Endothelial cell of umbilical vein (primary cell): Measurements from ENCODE around the gene SEPTIN5. TPM values are rescaled to one million over a fixed set of nuclear protein-coding genes. Genes with fewer than 3 reads are reported as not detected.

ENCODE experiments used
- BruUV-seq: library from RNA; stranded (reverse); fragments of 400-500 nt; replicated peaks from 2 replicates; lab custom pipeline; 2021; lab: Mats Ljungman, UMichigan
- CTCF ChIA-PET: fragments of 300-600, 350-600 bp; sonication (Branson Sonifier 250); formaldehyde crosslinking; loops from one replicate; lab custom pipeline; 2021; ENCODE audit warnings: antibody characterized with exemption, inconsistent platforms; lab: Charles Lee
- POLR2A ChIA-PET: fragments of 300-600, 350-600 bp; sonication (Branson Sonifier 250); formaldehyde crosslinking; loops from one replicate; lab custom pipeline; 2021; ENCODE audit warnings: antibody characterized with exemption, inconsistent platforms; lab: Charles Lee
- DNase-seq: peaks from one replicate; pipeline ENCODE4 v3.0.0-alpha.2; 2011; ENCODE audit warnings: low read depth, low spot score
- FAIRE-seq: peaks from 2 replicates; lab custom pipeline; 2011; peaks lifted over from hg19 to GRCh38; lab: Jason Lieb, UNC
- H2AFZ ChIP-seq: 2 replicates; pipeline ENCODE4 v1.6.0; 2012; ENCODE audit warnings: low read depth, low read length, control low read depth, inconsistent platforms
- H3K27ac ChIP-seq: 2 replicates; pipeline ENCODE4 v1.5.1; 2011; ENCODE audit warnings: low read depth, mild to moderate bottlenecking, control low read depth, low read length, moderate library complexity; ENCODE audit not compliant: insufficient read depth
- H3K27me3 ChIP-seq, 2 experiments: 2 replicates each; pipeline versions ENCODE4 v1.6.0 to v1.6.1; 2011; ENCODE audit warnings: low read length in 2 of 2, mixed read lengths in 1 of 2; ENCODE audit not compliant: control insufficient read depth in 2 of 2, insufficient read depth in 2 of 2
- H3K36me3 ChIP-seq, 2 experiments: 2 replicates in 1 of 2; 3 replicates in 1 of 2; pipeline ENCODE4 v1.5.1; 2011; ENCODE audit warnings: low read length in 2 of 2, mild to moderate bottlenecking in 1 of 2, moderate library complexity in 1 of 2; ENCODE audit not compliant: control insufficient read depth in 2 of 2, insufficient read depth in 2 of 2; ENCODE audit errors: extremely low read depth in 1 of 2
- H3K4me1 ChIP-seq: 3 replicates; pipeline ENCODE4 v1.5.1; 2011; ENCODE audit warnings: mild to moderate bottlenecking, low read length; ENCODE audit not compliant: control insufficient read depth, insufficient read depth; ENCODE audit errors: extremely low read depth
- H3K4me2 ChIP-seq: 2 replicates; pipeline ENCODE4 v1.6.1; 2011; ENCODE audit warnings: low read length, control low read depth, mixed read lengths; ENCODE audit not compliant: insufficient read depth
- H3K4me3 ChIP-seq, 3 experiments: fragments of 200-600 bp in 1 of 3; sonication (generic), shearing (Covaris generic) in 1 of 3; replicated peaks in 1 of 3; 2 replicates each; pipeline ENCODE4 v1.5.1; 2011 to 2016; ENCODE audit warnings: control low read depth in 3 of 3, low read length in 3 of 3, mild to moderate bottlenecking in 2 of 3, inconsistent platforms in 1 of 3, low read depth in 1 of 3, moderate library complexity in 1 of 3; ENCODE audit not compliant: insufficient read depth in 1 of 3
- H3K79me2 ChIP-seq: 2 replicates; pipeline ENCODE4 v1.6.0; 2012; ENCODE audit warnings: low read length, inconsistent platforms; ENCODE audit not compliant: control insufficient read depth, insufficient read depth
- H3K9ac ChIP-seq: replicated peaks from 2 replicates; pipeline ENCODE3; 2011; ENCODE audit warnings: low read length, control low read depth; ENCODE audit not compliant: insufficient read depth; ENCODE audit errors: extremely low read depth
- H3K9me1 ChIP-seq: replicated peaks from 3 replicates; pipeline ENCODE4 v1.6.0; 2011; ENCODE audit warnings: mild to moderate bottlenecking, low read length; ENCODE audit not compliant: control insufficient read depth, insufficient read depth; ENCODE audit errors: extremely low read depth
- H3K9me3 ChIP-seq: replicated peaks from 2 replicates; pipeline ENCODE4 v1.5.1; 2012; ENCODE audit warnings: low read length, inconsistent platforms; ENCODE audit not compliant: control insufficient read depth, insufficient read depth
- H4K20me1 ChIP-seq: replicated peaks from 2 replicates; pipeline ENCODE3; 2011; ENCODE audit warnings: mild to moderate bottlenecking, low read length; ENCODE audit not compliant: control insufficient read depth, insufficient read depth; ENCODE audit errors: extremely low read depth
- CTCF ChIP-seq, 2 donors: IDR thresholded peaks; 1 replicate in 1 of 2; 2 replicates in 1 of 2; pipeline ENCODE4 v1.5.1; 2011; ENCODE audit warnings: low read length in 2 of 2, mild to moderate bottlenecking in 2 of 2, moderate library complexity in 2 of 2, control low read depth in 1 of 2, inconsistent platforms in 1 of 2, low read depth in 1 of 2; ENCODE audit not compliant: insufficient read depth in 1 of 2; ENCODE audit errors: extremely low read depth in 1 of 2
- EZH2 ChIP-seq: IDR thresholded peaks from 2 replicates; pipeline ENCODE4 v1.6.1; 2012; ENCODE audit warnings: borderline replicate concordance, low read depth, mild to moderate bottlenecking, moderate library complexity, low read length, inconsistent platforms; ENCODE audit not compliant: severe bottlenecking
- FOS ChIP-seq: IDR thresholded peaks from 2 replicates; pipeline ENCODE4 v1.6.1; 2011; ENCODE audit warnings: mild to moderate bottlenecking, low read length, moderate library complexity, borderline replicate concordance; ENCODE audit not compliant: insufficient read depth
- GATA2 ChIP-seq: IDR thresholded peaks from 2 replicates; pipeline ENCODE4 v1.7.0; 2011; ENCODE audit warnings: low read depth, mild to moderate bottlenecking, moderate library complexity, mixed read lengths, low read length; ENCODE audit not compliant: insufficient read length, insufficient read depth
- JUN ChIP-seq: IDR thresholded peaks from 2 replicates; pipeline ENCODE4 v1.6.1; 2011; ENCODE audit warnings: borderline replicate concordance, low read depth; ENCODE audit not compliant: insufficient read length, insufficient read depth
- MAX ChIP-seq: IDR thresholded peaks from 2 replicates; pipeline ENCODE4 v1.6.1; 2011; ENCODE audit not compliant: insufficient read depth, insufficient read length
- MYC ChIP-seq: IDR thresholded peaks from one replicate; pipeline ENCODE4 v1.6.1; 2011; ENCODE audit warnings: mild to moderate bottlenecking, low read depth, low read length
- POLR2A ChIP-seq: IDR thresholded peaks from 2 replicates; pipeline ENCODE4 v1.6.1; 2012; ENCODE audit warnings: low read depth, mild to moderate bottlenecking, control low read depth, low read length
- POLR2AphosphoS5 ChIP-seq: IDR thresholded peaks from 2 replicates; pipeline ENCODE4 v1.6.1; 2012; ENCODE audit warnings: low read depth, mild to moderate bottlenecking, control low read depth, low read length, moderate library complexity; ENCODE audit not compliant: insufficient read depth
- dilution Hi-C: fragments of 300-500 bp; cut with MboI; formaldehyde crosslinking; loops from one replicate; pipeline ENCODE4 v1.15.0; 2019; ENCODE audit warnings: low sequenced_read_pairs; ENCODE audit not compliant: extremely low pct_ligation_motif_present
- intact Hi-C: fragments of 100-400 bp; cut with micrococcal nuclease; formaldehyde crosslinking; loops from one replicate; pipeline ENCODE4 v1.10.0; 2022
- polyA plus RNA-seq, 4 experiments: library from polyadenylated mRNA; depleted of rRNA in 3 of 4; stranded (reverse) in 3 of 4; unstranded in 1 of 4; fragments of >200 nt; gene quantifications; 2 replicates each; pipeline versions ENCODE4 v1.2.1 to v1.2.3, GENCODE V29; 2011 to 2012; ENCODE audit warnings: missing spikeins in 1 of 4
- total RNA-seq: library from RNA; stranded (reverse); gene quantifications from 2 replicates; pipeline ENCODE4 v1.2.3, GENCODE V29; 2021

SEPTIN5 gene
- total and polyA plus RNA-seq, 2 donors (not counting 3 experiments of a cell fraction or from before 2014, with no cell fraction given): 31.1 to 35.8 TPM

- Histone ChIP-seq H3K4me2 (no peak overlapping the region), H3K9ac (no peak overlapping the region), H3K36me3 (no peaks in the 10 kb centered on the region), H3K4me1 (no peaks in the 10 kb centered on the region), H3K9me1 (no peaks in the 10 kb centered on the region), H3K79me2 (no peaks in the 10 kb centered on the region), H3K9me3 (no peaks in the 10 kb centered on the region), H2AFZ (no peak overlapping the region), H3K4me3 (no peak overlapping the region), H3K27me3 (peaks cover 0 to 15% of the 10 kb centered on the region in 2 experiments), H3K27ac (no peak overlapping the region), H4K20me1 (no peaks in the 10 kb centered on the region)
- FAIRE-seq: no peak
- dilution Hi-C loops: no loop called here
- POLR2A ChIA-PET: no interaction called here
- intact Hi-C loops: no loop called here
- BruUV-seq: no TSS peak
- CTCF ChIA-PET: interaction anchor here (1.6 kb wide), 1 partner anchor 14 kb away, joined by 6 read pairs; no protein-coding TSS in a partner anchor
- no peak for DNase-seq
- no peak for TF ChIP-seq FOS
- no peak for TF ChIP-seq POLR2AphosphoS5
- TF ChIP-seq MYC: no peak
- TF ChIP-seq POLR2A: no peak
- no peak for TF ChIP-seq JUN
These were observed 49.1 kb upstream of the SEPTIN5 start for GRCh38 chr22:19664951-19665783.

- DNase-seq: no peak
- Histone ChIP-seq H3K4me3 (peak overlapping the region in 1 of 3 experiments; percentile 6), H4K20me1 (no peaks in the 10 kb centered on the region), H2AFZ (no peak overlapping the region), H3K79me2 (no peaks in the 10 kb centered on the region), H3K36me3 (no peaks in the 10 kb centered on the region), H3K9me1 (no peaks in the 10 kb centered on the region), H3K4me2 (no peak overlapping the region), H3K27me3 (peaks cover 0 to 15% of the 10 kb centered on the region in 2 experiments), H3K9me3 (no peaks in the 10 kb centered on the region), H3K9ac (no peak overlapping the region), H3K4me1 (no peaks in the 10 kb centered on the region), H3K27ac (no peak overlapping the region)
- BruUV-seq: no TSS peak
- intact Hi-C loops: no loop called here
- no peak for FAIRE-seq
- dilution Hi-C loops: no loop called here
- CTCF ChIA-PET: no interaction called here
- POLR2A ChIA-PET: no interaction called here
- TF ChIP-seq JUN (no peak), POLR2A (no peak), MYC (no peak), FOS (no peak), EZH2 (no peak), CTCF (IDR thresholded peaks at IDR 0.05; ENCODE audit: extremely low read depth in 1 of 2, insufficient read depth in 1 of 2, low read depth in 1 of 2, low read length in 2 of 2) (no peak), GATA2 (no peak), POLR2AphosphoS5 (no peak), MAX (no peak)
These were observed 48.3 kb upstream of the SEPTIN5 start for GRCh38 chr22:19665784-19666672.
